B cell (primary cell): ENCODE results near the gene GSS. TPM values are rescaled to one million over a fixed set of nuclear protein-coding genes. Genes with fewer than 3 reads are reported as not detected.

Experiments
- ATAC-seq: fragments of 200-7000 bp; cut with Tn5 transposase; one replicate; pipeline ENCODE4 v1.10.0; 2021; ENCODE audit warnings: low read depth, mild to moderate bottlenecking, moderate number of reproducible peaks, moderate library complexity
- CTCF ChIA-PET: fragments of 350-600 bp; sonication (Branson Sonifier 250); formaldehyde crosslinking; loops from one replicate; lab custom pipeline; 2021; ENCODE audit warnings: antibody characterized with exemption, inconsistent platforms; lab: Charles Lee
- POLR2A ChIA-PET: fragments of 350-600 bp; sonication (Branson Sonifier 250); formaldehyde crosslinking; loops from one replicate; lab custom pipeline; 2021; ENCODE audit warnings: antibody characterized with exemption; lab: Charles Lee
- DNase-seq: peaks from one replicate; pipeline ENCODE4 v3.0.0; 2013
- H2AFZ ChIP-seq: 2 replicates; pipeline ENCODE4 v1.6.1; 2012; ENCODE audit warnings: mild to moderate bottlenecking, low read depth, low read length; ENCODE audit not compliant: insufficient read depth, poor library complexity, severe bottlenecking
- H3K27ac ChIP-seq, 2 donors: 1 replicate in 1 of 2; 2 replicates in 1 of 2; pipeline ENCODE4 v1.5.1; 2012 to 2013; ENCODE audit warnings: low read length in 2 of 2, mild to moderate bottlenecking in 2 of 2, moderate library complexity in 1 of 2
- H3K27me3 ChIP-seq, 4 experiments: fragments of 200-600 bp in 1 of 4; sonication (generic) in 1 of 4; replicated peaks in 1 of 4; 1 replicate in 2 of 4; 2 replicates in 2 of 4; pipeline versions ENCODE4 v1.6.1 to v1.7.0; 2013 to 2016; ENCODE audit warnings: low read length in 3 of 4, mild to moderate bottlenecking in 2 of 4, mixed read lengths in 1 of 4, moderate library complexity in 1 of 4; ENCODE audit not compliant: insufficient read depth in 4 of 4, control insufficient read depth in 3 of 4; ENCODE audit errors: control extremely low read depth in 1 of 4
- H3K36me3 ChIP-seq, 2 experiments: replicated peaks in 1 of 2; 1 replicate in 1 of 2; 2 replicates in 1 of 2; pipeline versions ENCODE4 v1.6.1 to v1.7.1; 2013; ENCODE audit warnings: low read length in 1 of 2; ENCODE audit not compliant: insufficient read depth in 2 of 2, control insufficient read depth in 1 of 2; ENCODE audit errors: control extremely low read depth in 1 of 2, extremely low read depth in 1 of 2
- H3K4me1 ChIP-seq, 2 donors: fragments of 200-600 bp in 1 of 2; sonication (generic) in 1 of 2; 1 replicate in 1 of 2; 2 replicates in 1 of 2; pipeline versions ENCODE4 v1.5.1 to v1.6.1; 2013 to 2017; ENCODE audit warnings: low read length in 2 of 2; ENCODE audit not compliant: control insufficient read depth in 2 of 2, insufficient read depth in 2 of 2
- H3K4me2 ChIP-seq: replicated peaks from 2 replicates; pipeline ENCODE3; 2012; ENCODE audit warnings: mild to moderate bottlenecking, low read depth, low read length; ENCODE audit not compliant: poor library complexity, severe bottlenecking
- H3K4me3 ChIP-seq, 5 experiments: fragments of 200-600 bp in 1 of 5; sonication (generic) in 1 of 5; 1 replicate in 3 of 5; 2 replicates in 2 of 5; pipeline versions ENCODE4 v1.5.1 to v1.7.0; 2011 to 2016; ENCODE audit warnings: low read length in 4 of 5, mild to moderate bottlenecking in 4 of 5, low read depth in 2 of 5, control low read depth in 1 of 5, moderate library complexity in 1 of 5; ENCODE audit not compliant: insufficient read depth in 1 of 5; ENCODE audit errors: control extremely low read depth in 1 of 5, extremely low read depth in 1 of 5
- H3K79me2 ChIP-seq: fragments of 200-600 bp; sonication (generic); one replicate; pipeline ENCODE4 v1.6.0; 2016; ENCODE audit warnings: low read length; ENCODE audit not compliant: control insufficient read depth, insufficient read depth
- H3K9ac ChIP-seq: fragments of 200-600 bp; sonication (generic); 2 replicates; pipeline ENCODE4 v1.6.1; 2017; ENCODE audit warnings: mild to moderate bottlenecking, low read length, moderate library complexity
- H3K9me3 ChIP-seq, 3 donors: one replicate each; pipeline versions ENCODE4 v1.6.1 to v1.7.1; 2013; ENCODE audit warnings: low read length in 2 of 3; ENCODE audit not compliant: control insufficient read depth in 2 of 3, insufficient read depth in 1 of 3; ENCODE audit errors: control extremely low read depth in 1 of 3
- H4K20me1 ChIP-seq: 2 replicates; pipeline ENCODE4 v1.6.0; 2012; ENCODE audit warnings: mild to moderate bottlenecking, low read length; ENCODE audit not compliant: insufficient read depth, control insufficient read depth, poor library complexity, severe bottlenecking
- H3K27ac Mint-ChIP-seq: one replicate; pipeline ENCODE4 v1.8.0; 2021; ENCODE audit warnings: mixed read lengths
- H3K27me3 Mint-ChIP-seq: one replicate; pipeline ENCODE4 v1.8.0; 2021; ENCODE audit warnings: mixed read lengths
- H3K4me1 Mint-ChIP-seq: one replicate; pipeline ENCODE4 v1.8.0; 2021; ENCODE audit warnings: mixed read lengths
- H3K4me3 Mint-ChIP-seq: one replicate; pipeline ENCODE4 v1.8.0; 2021; ENCODE audit warnings: mixed read lengths
- H3K9me3 Mint-ChIP-seq: one replicate; pipeline ENCODE4 v1.8.0; 2022; ENCODE audit warnings: mixed read lengths; ENCODE audit not compliant: insufficient read depth
- CTCF ChIP-seq: fragments of 200-600 bp; IDR thresholded peaks from one replicate; pipeline ENCODE4 v1.8.0; 2022; ENCODE audit warnings: antibody characterized with exemption, mild to moderate bottlenecking
- EZH2 ChIP-seq: IDR thresholded peaks from 2 replicates; pipeline ENCODE4 v1.6.1; 2012; ENCODE audit warnings: borderline replicate concordance, low read depth, mild to moderate bottlenecking, moderate library complexity, low read length; ENCODE audit not compliant: insufficient read depth, poor library complexity, severe bottlenecking
- WGBS: methylation state at CpG from one replicate; pipeline ENCODE4 v1.1.5; 2013; ENCODE audit warnings: missing lambda C conversion rate; ENCODE audit not compliant: insufficient coverage; 5-methylcytosine and 5-hydroxymethylcytosine counted together
- intact Hi-C: fragments of 100-400 bp; cut with micrococcal nuclease; formaldehyde crosslinking; loops from one replicate; pipeline ENCODE4 v1.10.0; 2022
- polyA plus RNA-seq: library from polyadenylated mRNA; depleted of rRNA; stranded (reverse); fragments of >200 nt; gene quantifications from 2 replicates; pipeline ENCODE4 v1.2.3, GENCODE V29; 2012
- total RNA-seq, 2 donors: library from RNA; stranded (reverse); fragments of 120-200 nt in 1 of 2; gene quantifications; 1 replicate in 1 of 2; 2 replicates in 1 of 2; pipeline versions ENCODE4 v1.2.3 to v1.2.4, GENCODE V29; 2013 to 2022

Gene GSS
- total and polyA plus RNA-seq, 2 donors (not counting 1 experiment from before 2014, with no cell fraction given), result 22.5 to 28.6 TPM

DNA sequence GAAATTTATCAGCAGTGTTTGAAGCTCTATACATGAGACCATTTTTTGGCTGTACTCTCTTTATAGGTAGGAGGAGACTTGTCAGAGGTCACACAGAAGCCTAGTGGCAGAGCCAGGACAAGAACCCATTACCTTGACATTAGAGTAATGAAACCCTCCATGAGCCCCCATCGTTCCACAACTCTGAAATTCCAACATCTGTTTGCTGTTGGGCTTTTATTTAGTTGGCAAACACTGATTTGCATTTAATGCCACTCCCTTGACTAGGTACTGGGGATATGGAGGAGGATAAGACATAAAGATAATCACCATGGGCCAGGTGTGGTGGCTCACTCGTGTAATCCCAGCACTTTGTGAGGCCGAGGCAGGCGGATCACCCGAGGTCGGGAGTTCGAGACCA, 1.6 kb downstream of the GSS start:
- no peak overlapping the region for H3K9ac ChIP-seq
- WGBS, result no CpG with 5 or more reads among the region's 7 CpGs
- H3K27ac Mint-ChIP-seq, result peak overlapping the region; percentile 8
- TF ChIP-seq CTCF (no peak), EZH2 (no peak)
- no peaks in the 10 kb centered on the region for H3K79me2 ChIP-seq
- ATAC-seq (no peak), DNase-seq (no peak)
- peaks cover 0 to 6% of the 10 kb centered on the region in 2 experiments for H3K36me3 ChIP-seq
- H3K9me3 ChIP-seq, result no peaks in the 10 kb centered on the region
- H3K4me2 ChIP-seq, result no peak overlapping the region
- H3K27ac ChIP-seq, result no peak overlapping the region
- peaks cover 25% of the 10 kb centered on the region for H3K4me1 Mint-ChIP-seq
- POLR2A ChIA-PET, result no interaction called here
- H3K27me3 Mint-ChIP-seq, result no peaks in the 10 kb centered on the region
- no peaks in the 10 kb centered on the region for H3K9me3 Mint-ChIP-seq
- no peaks in the 10 kb centered on the region for H4K20me1 ChIP-seq
- no peaks in the 10 kb centered on the region for H3K27me3 ChIP-seq
- H3K4me1 ChIP-seq, result peaks cover 5 to 16% of the 10 kb centered on the region in 2 donors
- H3K4me3 Mint-ChIP-seq, result no peak overlapping the region
- CTCF ChIA-PET, result no interaction called here
- H2AFZ ChIP-seq, result no peak overlapping the region
- intact Hi-C loops, result loop anchor here (2.0 kb wide), 1 partner anchor 129 kb away; the partner anchor contains the start of gene NCOA6
- H3K4me3 ChIP-seq, result no peak overlapping the region

DNA sequence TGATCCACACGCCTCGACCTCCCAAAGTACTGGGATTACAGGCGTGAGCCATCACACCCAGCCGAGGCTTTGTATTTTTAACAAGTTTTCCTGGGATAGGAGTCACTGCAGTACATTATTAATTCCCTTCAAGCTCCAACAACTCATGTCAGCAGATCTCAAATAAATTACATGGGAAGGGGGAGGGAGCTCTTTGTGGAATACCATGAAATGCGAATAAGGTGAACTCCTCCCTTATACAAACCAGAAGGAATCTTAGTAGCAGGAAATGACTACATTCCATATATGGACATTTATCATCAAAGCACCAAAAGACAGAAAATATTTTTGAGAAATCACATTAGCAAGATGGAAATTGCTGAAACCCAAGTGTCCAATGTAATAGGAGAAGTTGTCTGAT, 2.9 kb downstream of the GSS start:
- Histone ChIP-seq H3K79me2 (no peaks in the 10 kb centered on the region), H3K9me3 (no peaks in the 10 kb centered on the region), H3K4me1 (peaks cover 5 to 16% of the 10 kb centered on the region in 2 donors), H3K27me3 (no peaks in the 10 kb centered on the region), H2AFZ (no peak overlapping the region), H4K20me1 (no peaks in the 10 kb centered on the region), H3K9ac (no peak overlapping the region), H3K27ac (no peak overlapping the region), H3K4me3 (no peak overlapping the region), H3K4me2 (no peak overlapping the region), H3K36me3 (peaks cover 1 to 6% of the 10 kb centered on the region in 2 experiments)
- TF ChIP-seq EZH2 (no peak), CTCF (no peak)
- Mint-ChIP-seq H3K27ac (no peak overlapping the region), H3K9me3 (no peaks in the 10 kb centered on the region), H3K27me3 (no peaks in the 10 kb centered on the region), H3K4me3 (no peak overlapping the region), H3K4me1 (peaks cover 25% of the 10 kb centered on the region)
- no peak for ATAC-seq
- intact Hi-C loops, result no loop called here
- ChIA-PET CTCF (interaction anchor here (0.6 to 1.3 kb wide), 2 partner anchors 80 to 149 kb away, joined by 3 read pairs; partner anchors contain the start of gene GGT7), POLR2A (no interaction called here)
- 97% methylated on average over 4 of the region's 5 CpGs for WGBS
- no peak for DNase-seq
